CD4-positive, alpha-beta T cell (primary cell): ENCODE results near the gene BTG4. TPM values are rescaled to one million over a fixed set of nuclear protein-coding genes. Genes with fewer than 3 reads are reported as not detected.

Experiments
- ATAC-seq: fragments of 200-7000 bp; cut with Tn5 transposase; one replicate; pipeline ENCODE4 v1.10.0; 2022; ENCODE audit warnings: mild to moderate bottlenecking; ENCODE audit not compliant: poor library complexity
- CTCF ChIA-PET: fragments of 350-600 bp; sonication (Branson Sonifier 250); formaldehyde crosslinking; loops from one replicate; lab custom pipeline; 2021; ENCODE audit warnings: antibody characterized with exemption, inconsistent platforms; lab: Charles Lee
- POLR2A ChIA-PET: fragments of 350-600 bp; sonication (Branson Sonifier 250); formaldehyde crosslinking; loops from one replicate; lab custom pipeline; 2021; ENCODE audit warnings: antibody characterized with exemption, inconsistent platforms; lab: Charles Lee
- DNase-seq, 14 experiments: peaks; one replicate each; pipeline ENCODE4 v3.0.0-alpha.2; 2013 to 2020; ENCODE audit warnings: mixed read lengths in 2 of 14
- H3K27ac ChIP-seq, 2 donors: one replicate each; pipeline versions ENCODE4 v1.5.1 to v1.7.0; 2013; ENCODE audit warnings: low read length in 2 of 2, low read depth in 1 of 2, mild to moderate bottlenecking in 1 of 2
- H3K27me3 ChIP-seq, 2 experiments: 1 replicate in 1 of 2; 2 replicates in 1 of 2; pipeline versions ENCODE4 v1.6.1 to v1.7.0; 2013; ENCODE audit warnings: low read length in 2 of 2, control low read depth in 1 of 2, mild to moderate bottlenecking in 1 of 2, moderate library complexity in 1 of 2; ENCODE audit not compliant: insufficient read depth in 2 of 2, control insufficient read depth in 1 of 2
- H3K36me3 ChIP-seq: one replicate; pipeline ENCODE4 v1.6.1; 2013; ENCODE audit warnings: low read length, control low read depth; ENCODE audit not compliant: insufficient read depth
- H3K4me1 ChIP-seq: one replicate; pipeline ENCODE4 v1.6.1; 2013; ENCODE audit warnings: low read length, control low read depth; ENCODE audit not compliant: insufficient read depth
- H3K4me3 ChIP-seq: one replicate; pipeline ENCODE4 v1.5.1; 2013; ENCODE audit warnings: mild to moderate bottlenecking, low read length, moderate library complexity
- H3K9me3 ChIP-seq, 2 experiments: 1 replicate in 1 of 2; 2 replicates in 1 of 2; pipeline versions ENCODE4 v1.6.1 to v1.7.0; 2013; ENCODE audit warnings: low read length in 2 of 2, mild to moderate bottlenecking in 2 of 2, control low read depth in 1 of 2, moderate library complexity in 1 of 2; ENCODE audit not compliant: control insufficient read depth in 1 of 2, insufficient read depth in 1 of 2
- H3K27ac Mint-ChIP-seq: one replicate; pipeline ENCODE4 v1.8.0; 2020; ENCODE audit warnings: mixed read lengths
- H3K27me3 Mint-ChIP-seq: one replicate; pipeline ENCODE4 v1.8.0; 2021; ENCODE audit warnings: mixed read lengths
- H3K36me3 Mint-ChIP-seq: one replicate; pipeline ENCODE4 v1.8.0; 2021; ENCODE audit warnings: low read depth, mixed read lengths
- H3K4me1 Mint-ChIP-seq: one replicate; pipeline ENCODE4 v1.8.0; 2021; ENCODE audit warnings: low read depth, mixed read lengths
- H3K4me3 Mint-ChIP-seq: one replicate; pipeline ENCODE4 v1.8.0; 2020; ENCODE audit warnings: mild to moderate bottlenecking, mixed read lengths
- H3K9me3 Mint-ChIP-seq: one replicate; pipeline ENCODE4 v1.8.0; 2020; ENCODE audit warnings: mixed read lengths
- CTCF ChIP-seq: fragments of 200-600 bp; IDR thresholded peaks from one replicate; pipeline ENCODE4 v1.8.0; 2022; ENCODE audit warnings: antibody characterized with exemption, mild to moderate bottlenecking
- intact Hi-C, 2 experiments: fragments of 100-400 bp; cut with DNase I in 1 of 2; cut with micrococcal nuclease in 1 of 2; formaldehyde crosslinking; loops; one replicate each; pipeline versions ENCODE4 v1.15.1 to v1.9.0; 2023 to 2025; cut with DNase I, micrococcal nuclease
- total RNA-seq, 174 experiments: library from RNA in 2 of 174; stranded (reverse) in 2 of 174; gene quantifications; one replicate each; pipeline ENCODE4 v1.2.3 and lab custom pipeline; 2021 to 2026

Gene BTG4
- total RNA-seq, 2 experiments from 2014 or later, result not detected

GRCh38 chr11:111500481-111500880 is 11.7 kb downstream of the BTG4 start:
- H3K4me3 ChIP-seq, result no peak overlapping the region
- no peak overlapping the region for H3K27ac ChIP-seq
- ChIA-PET CTCF (interaction anchor here (1.0 kb wide), 1 partner anchor 14 kb away, joined by 3 read pairs; no protein-coding TSS in a partner anchor), POLR2A (interaction anchor here (0.8 kb wide), 1 partner anchor 14 kb away, joined by 3 read pairs; no protein-coding TSS in a partner anchor)
- DNase-seq (no peak), ATAC-seq (no peak)
- Mint-ChIP-seq H3K4me1 (no peaks in the 10 kb centered on the region), H3K36me3 (no peaks in the 10 kb centered on the region), H3K9me3 (no peaks in the 10 kb centered on the region), H3K27me3 (peaks cover 32% of the 10 kb centered on the region), H3K4me3 (no peak overlapping the region), H3K27ac (no peak overlapping the region)
- no peaks in the 10 kb centered on the region for H3K4me1 ChIP-seq
- H3K9me3 ChIP-seq, result no peaks in the 10 kb centered on the region
- H3K36me3 ChIP-seq, result no peaks in the 10 kb centered on the region
- intact Hi-C loops, result no loop called here
- no peak for TF ChIP-seq CTCF
- peaks cover 0 to 6% of the 10 kb centered on the region in 2 experiments for H3K27me3 ChIP-seq

GRCh38 chr11:111499483-111499882 is 12.7 kb downstream of the BTG4 start:
- ChIA-PET POLR2A (no interaction called here), CTCF (no interaction called here)
- no peak overlapping the region for H3K4me3 Mint-ChIP-seq
- H3K4me3 ChIP-seq, result no peak overlapping the region
- no peak overlapping the region for H3K27ac Mint-ChIP-seq
- H3K27me3 ChIP-seq, result peaks cover 0 to 6% of the 10 kb centered on the region in 2 experiments
- H3K27ac ChIP-seq, result no peak overlapping the region
- intact Hi-C loops, result no loop called here
- no peaks in the 10 kb centered on the region for H3K4me1 ChIP-seq
- H3K36me3 ChIP-seq, result no peaks in the 10 kb centered on the region
- no peaks in the 10 kb centered on the region for H3K4me1 Mint-ChIP-seq
- H3K36me3 Mint-ChIP-seq, result no peaks in the 10 kb centered on the region
- no peak for TF ChIP-seq CTCF
- no peaks in the 10 kb centered on the region for H3K9me3 Mint-ChIP-seq
- no peak for DNase-seq
- no peak for ATAC-seq
- H3K27me3 Mint-ChIP-seq, result peaks cover 22% of the 10 kb centered on the region
- no peaks in the 10 kb centered on the region for H3K9me3 ChIP-seq

- Histone ChIP-seq H3K36me3 (no peaks in the 10 kb centered on the region), H3K27me3 (no peaks in the 10 kb centered on the region), H3K9me3 (no peaks in the 10 kb centered on the region), H3K4me1 (no peaks in the 10 kb centered on the region), H3K4me3 (no peak overlapping the region), H3K27ac (no peak overlapping the region)
- ATAC-seq, result no peak
- no peaks in the 10 kb centered on the region for H3K9me3 Mint-ChIP-seq
- H3K4me1 Mint-ChIP-seq, result no peaks in the 10 kb centered on the region
- H3K4me3 Mint-ChIP-seq, result no peak overlapping the region
- ChIA-PET CTCF (interaction anchor here (1.1 kb wide), 1 partner anchor 15 kb away, joined by 3 read pairs; no protein-coding TSS in a partner anchor), POLR2A (no interaction called here)
- no peaks in the 10 kb centered on the region for H3K36me3 Mint-ChIP-seq
- no peak overlapping the region for H3K27ac Mint-ChIP-seq
- no peak for DNase-seq
- TF ChIP-seq CTCF, result no peak
- H3K27me3 Mint-ChIP-seq, result peaks cover 12% of the 10 kb centered on the region
- intact Hi-C loops, result no loop called here
Measured at GRCh38 chr11:111494040-111494439, 18.1 kb downstream of the BTG4 start.
